Right forelimb (tissue), 1 donor: ENCODE results near the gene CDC42EP2.

Source experiments
- DNase-seq: peaks from one replicate; pipeline ENCODE4 v3.0.0-alpha.2; 2018

Gene CDC42EP2

GRCh38 chr11:65298131-65298535, 16.5 kb upstream of the CDC42EP2 start:
- peak; percentile 85 for DNase-seq

GRCh38 chr11:65298655-65299179, 15.9 kb upstream of the CDC42EP2 start:
- DNase-seq = peak; percentile 82

- no peak for DNase-seq
Observed at GRCh38 chr11:65300621-65301275, 13.9 kb upstream of the CDC42EP2 start.

- DNase-seq = peak; percentile 80
Observed at GRCh38 chr11:65301491-65302329, 13.0 kb upstream of the CDC42EP2 start.

- no peak for DNase-seq
Observed at GRCh38 chr11:65303555-65303954, 11.1 kb upstream of the CDC42EP2 start.

- no peak for DNase-seq
Observed at GRCh38 chr11:65304110-65304509, 10.6 kb upstream of the CDC42EP2 start.

- DNase-seq = no peak
Observed at GRCh38 chr11:65304613-65305012, 10.1 kb upstream of the CDC42EP2 start.

- no peak for DNase-seq
Observed at GRCh38 chr11:65305501-65306268, 9.0 kb upstream of the CDC42EP2 start.

GRCh38 chr11:65307298-65308229, 7.1 kb upstream of the CDC42EP2 start:
- DNase-seq = no peak

GRCh38 chr11:65308281-65308891, 6.3 kb upstream of the CDC42EP2 start:
- DNase-seq = no peak

- DNase-seq = no peak
Observed at GRCh38 chr11:65309006-65309405, 5.7 kb upstream of the CDC42EP2 start.

- DNase-seq = no peak
Observed at GRCh38 chr11:65310215-65310614, 4.5 kb upstream of the CDC42EP2 start.

GRCh38 chr11:65310736-65311135, 3.9 kb upstream of the CDC42EP2 start:
- DNase-seq = no peak

- DNase-seq = no peak
Observed at GRCh38 chr11:65311170-65311678, 3.4 kb upstream of the CDC42EP2 start.

- peak; percentile 94 for DNase-seq
Observed at GRCh38 chr11:65315204-65315865, 669 bp downstream of the CDC42EP2 start.

GRCh38 chr11:65315866-65316226, 1.2 kb downstream of the CDC42EP2 start:
- DNase-seq = no peak

- DNase-seq = peak; percentile 87
Observed at GRCh38 chr11:65316227-65317024, 1.8 kb downstream of the CDC42EP2 start.

- no peak for DNase-seq
Observed at GRCh38 chr11:65317025-65317786, 2.5 kb downstream of the CDC42EP2 start.

GRCh38 chr11:65320386-65321075, 5.9 kb downstream of the CDC42EP2 start:
- DNase-seq = no peak
